ENCODE data around the gene NOL7. TPM values are rescaled to one million over a fixed set of nuclear protein-coding genes. Genes with fewer than 3 reads are reported as not detected.

NOL7 gene
- total and polyA plus RNA-seq, 2 of the 8 experiments (the other 6 are each of a cell fraction or from before 2014, with no cell fraction given), result 16.4 to 70.4 TPM

GRCh38 chr6:13574149-13574570 is 41.0 kb upstream of the NOL7 start (continued):
- TF ChIP-seq RAD21 (IDR thresholded peaks at IDR 0.05 in 1 of 2, conservative IDR thresholded peaks at IDR 0.05 in 1 of 2; ENCODE audit: low read depth in 2 of 2, low read length in 2 of 2) (peak; percentile 38 to 59), E2F6 (IDR thresholded peaks at IDR 0.05) (peak; percentile 37; the same call in 1 of the 2 replicates), YY1 (IDR thresholded peaks at IDR 0.05; ENCODE audit: low read depth, low read length) (no peak), CREB1 (IDR thresholded peaks at IDR 0.05) (peak; percentile 24; the same call in 1 of the 2 replicates), TBP (IDR thresholded peaks at IDR 0.05; ENCODE audit: low read depth, low read length) (peak; percentile 60; the same call in 1 of the 2 replicates), PHF8 (conservative IDR thresholded peaks at IDR 0.05; ENCODE audit: low read depth, low read length) (no peak), POLR2A (IDR thresholded peaks at IDR 0.05; ENCODE audit: control extremely low read depth in 1 of 2, low read depth in 2 of 2, low read length in 2 of 2) (peak; percentile 39 to 76; a peak in 2 of 3 replicates), JUND (IDR thresholded peaks at IDR 0.05; ENCODE audit: low read length) (no peak), BCL11A (IDR thresholded peaks at IDR 0.05; ENCODE audit: low read depth in 2 of 2, low read length in 2 of 2) (no peak), KDM4A (IDR thresholded peaks at IDR 0.05; ENCODE audit: low read depth, low read length, severe bottlenecking) (peak; percentile 1), ATF3 (IDR thresholded peaks at IDR 0.05; ENCODE audit: insufficient read depth, low read depth, low read length) (no peak)
